Endothelial cell of umbilical vein (primary cell): Measurements from ENCODE around the gene DAB1.

Source experiments
- CTCF ChIP-seq, 2 donors: IDR thresholded peaks; 1 replicate in 1 of 2; 2 replicates in 1 of 2; pipeline ENCODE4 v1.5.1; 2011; ENCODE audit warnings: low read length in 2 of 2, mild to moderate bottlenecking in 2 of 2, moderate library complexity in 2 of 2, control low read depth in 1 of 2, inconsistent platforms in 1 of 2, low read depth in 1 of 2; ENCODE audit not compliant: insufficient read depth in 1 of 2; ENCODE audit errors: extremely low read depth in 1 of 2
- EZH2 ChIP-seq: IDR thresholded peaks from 2 replicates; pipeline ENCODE4 v1.6.1; 2012; ENCODE audit warnings: borderline replicate concordance, low read depth, mild to moderate bottlenecking, moderate library complexity, low read length, inconsistent platforms; ENCODE audit not compliant: severe bottlenecking
- JUN ChIP-seq: IDR thresholded peaks from 2 replicates; pipeline ENCODE4 v1.6.1; 2011; ENCODE audit warnings: borderline replicate concordance, low read depth; ENCODE audit not compliant: insufficient read length, insufficient read depth
- MAX ChIP-seq: IDR thresholded peaks from 2 replicates; pipeline ENCODE4 v1.6.1; 2011; ENCODE audit not compliant: insufficient read depth, insufficient read length
- MYC ChIP-seq: IDR thresholded peaks from one replicate; pipeline ENCODE4 v1.6.1; 2011; ENCODE audit warnings: mild to moderate bottlenecking, low read depth, low read length
- POLR2A ChIP-seq: IDR thresholded peaks from 2 replicates; pipeline ENCODE4 v1.6.1; 2012; ENCODE audit warnings: low read depth, mild to moderate bottlenecking, control low read depth, low read length
- POLR2AphosphoS5 ChIP-seq: IDR thresholded peaks from 2 replicates; pipeline ENCODE4 v1.6.1; 2012; ENCODE audit warnings: low read depth, mild to moderate bottlenecking, control low read depth, low read length, moderate library complexity; ENCODE audit not compliant: insufficient read depth

- TF ChIP-seq CTCF (IDR thresholded peaks at IDR 0.05; ENCODE audit: extremely low read depth in 1 of 2, insufficient read depth in 1 of 2, low read depth in 1 of 2, low read length in 2 of 2): no peak
- peak; percentile 66 for TF ChIP-seq EZH2
- no peak for TF ChIP-seq POLR2A
- no peak for TF ChIP-seq MYC
- TF ChIP-seq POLR2AphosphoS5: no peak
- TF ChIP-seq MAX: no peak
- no peak for TF ChIP-seq JUN
Observed at GRCh38 chr1:57423656-57424211, at the start of gene DAB1.
